ENCODE results near the gene LHX5.

Gene LHX5

GRCh38 chr12:113439301-113439597 is 32.4 kb downstream of the LHX5 start:
- no peak for DNase-seq (ENCODE audit: low read depth)

- DNase-seq (ENCODE audit: low read depth) = no peak
Observed at GRCh38 chr12:113438523-113439300, 33.0 kb downstream of the LHX5 start.

- no peak for DNase-seq (ENCODE audit: low read depth)
Observed at GRCh38 chr12:113437729-113438100, 34.0 kb downstream of the LHX5 start.

GRCh38 chr12:113436993-113437728 is 34.5 kb downstream of the LHX5 start:
- no peak for DNase-seq (ENCODE audit: low read depth)

GRCh38 chr12:113436586-113436985 is 35.1 kb downstream of the LHX5 start:
- no peak for DNase-seq (ENCODE audit: low read depth)

GRCh38 chr12:113435367-113435766 is 36.3 kb downstream of the LHX5 start:
- DNase-seq (ENCODE audit: low read depth) = no peak

- no peak for DNase-seq (ENCODE audit: low read depth)
Observed at GRCh38 chr12:113432986-113433385, 38.7 kb downstream of the LHX5 start.

GRCh38 chr12:113428482-113428881 is 43.2 kb downstream of the LHX5 start:
- DNase-seq (ENCODE audit: low read depth) = no peak

- DNase-seq (ENCODE audit: low read depth) = no peak
Observed at GRCh38 chr12:113427882-113428281, 43.8 kb downstream of the LHX5 start.

- DNase-seq (ENCODE audit: low read depth) = no peak
Observed at GRCh38 chr12:113425960-113426453, 45.7 kb downstream of the LHX5 start.

- peak; percentile 37 for DNase-seq (ENCODE audit: low read depth)
Observed at GRCh38 chr12:113424915-113425823, 46.5 kb downstream of the LHX5 start.

- DNase-seq (ENCODE audit: low read depth) = no peak
Observed at GRCh38 chr12:113424456-113424855, 47.2 kb downstream of the LHX5 start.

- DNase-seq (ENCODE audit: low read depth) = no peak
Observed at GRCh38 chr12:113422886-113423669, 48.6 kb downstream of the LHX5 start.

- DNase-seq (ENCODE audit: low read depth) = no peak
Observed at GRCh38 chr12:113422030-113422885, 49.4 kb downstream of the LHX5 start, which contains the start of gene SDSL. SDSL (plus strand) TSS chr12:113422380; CDS start chr12:113427983, 5,603 bp downstream.

GRCh38 chr12:113420996-113421595 is 50.6 kb downstream of the LHX5 start:
- no peak for DNase-seq (ENCODE audit: low read depth)

- DNase-seq (ENCODE audit: low read depth) = no peak
Observed at GRCh38 chr12:113418213-113418879, 53.3 kb downstream of the LHX5 start.

GRCh38 chr12:113416091-113416754 is 55.4 kb downstream of the LHX5 start:
- DNase-seq (ENCODE audit: low read depth) = no peak

GRCh38 chr12:113414519-113415038 is 57.1 kb downstream of the LHX5 start:
- no peak for DNase-seq (ENCODE audit: low read depth)

- no peak for DNase-seq (ENCODE audit: low read depth)
Observed at GRCh38 chr12:113413488-113413939, 58.2 kb downstream of the LHX5 start.
